ENCODE data around the gene SND1.

GRCh38 chr7:128071801-128072200 lies 419.8 kb downstream of the SND1 start:
- TF ChIP-seq CTCF (IDR thresholded peaks at IDR 0.05; ENCODE audit: low read length): no peak
- TF ChIP-seq EZH2phosphoT487 (IDR thresholded peaks at IDR 0.05; ENCODE audit: low read length): no peak
- no peak for TF ChIP-seq EZH2 (optimal IDR thresholded peaks at IDR 0.05; ENCODE audit: low read depth, low read length)

Measured in MM.1S (cell line).